Measurements from ENCODE around the gene BCR. TPM values are rescaled to one million over a fixed set of nuclear protein-coding genes. Genes with fewer than 3 reads are reported as not detected.

BCR gene
- total and polyA plus RNA-seq, 2 of the 8 experiments (the other 6 are each of a cell fraction or from before 2014, with no cell fraction given), result 66.7 to 130 TPM

- H3K18ac ChIP-seq (ENCODE audit: extremely low read depth, low read length), result no peak overlapping the region
- no peaks in the 10 kb centered on the region for H3K36me3 ChIP-seq (ENCODE audit: control insufficient read depth in 2 of 4, insufficient read depth in 4 of 4, low read length in 3 of 4)
- H3K4me2 ChIP-seq (ENCODE audit: insufficient read depth in 1 of 2, low read depth in 2 of 2, low read length in 2 of 2), result peak overlapping the region; percentile 51 to 56; a peak in 2 of 4 replicates
- TF ChIP-seq EZH2 (IDR thresholded peaks at IDR 0.05; ENCODE audit: low read depth, low read length, severe bottlenecking), result no peak
- ChIA-PET CTCF (ENCODE audit: partially characterized antibody) (interaction anchor here (0.8 to 5.8 kb wide), 5 partner anchors 11 to 188 kb away, joined by 3 to 49 read pairs (median 6); no protein-coding TSS in a partner anchor), POLR2A (ENCODE audit: partially characterized antibody) (interaction anchor here (1.5 kb wide), 1 partner anchor 13 kb away, joined by 3 read pairs; no protein-coding TSS in a partner anchor)
- FAIRE-seq, result no peak
- no peak overlapping the region for H2BK15ac ChIP-seq (ENCODE audit: low read length)
- H2BK120ac ChIP-seq (replicated peaks; ENCODE audit: low read depth, low read length), result no peak overlapping the region
- H3K79me2 ChIP-seq (ENCODE audit: control insufficient read depth in 1 of 2, insufficient read depth in 2 of 2, low read length in 2 of 2), result no peaks in the 10 kb centered on the region
- no peak overlapping the region for H3K14ac ChIP-seq (ENCODE audit: insufficient read length)
- H4K20me1 ChIP-seq (replicated peaks in 1 of 2; ENCODE audit: control insufficient read depth in 1 of 2, insufficient read depth in 2 of 2, low read length in 2 of 2), result no peaks in the 10 kb centered on the region
- no peak overlapping the region for H3K56ac ChIP-seq (replicated peaks; ENCODE audit: insufficient read length, low read depth, low read length)
- H2BK5ac ChIP-seq (ENCODE audit: low read depth, low read length), result no peak overlapping the region
- H3K4ac ChIP-seq (replicated peaks; ENCODE audit: insufficient read length, low read depth, low read length), result no peak overlapping the region
- H3K23ac ChIP-seq (ENCODE audit: insufficient read length), result no peak overlapping the region
- WGBS, 2 experiments (ENCODE audit: extremely low coverage in 1 of 2, insufficient coverage in 1 of 2, insufficient read length in 1 of 2, insufficient replicate concordance in 2 of 2, low coverage in 1 of 2, low lambda C conversion rate in 2 of 2, missing lambda C conversion rate in 1 of 2), result 94% methylated on average over 4 of the region's 4 CpGs; no CpG with 5 or more reads in 1 of the 2 experiments
- H3K4me1 ChIP-seq (replicated peaks in 1 of 4; ENCODE audit: control insufficient read depth in 3 of 4, insufficient read depth in 4 of 4, low read length in 3 of 4), result peaks cover 0 to 15% (median 5%) of the 10 kb centered on the region in 4 experiments; a peak in 5 of 7 replicates
- no peaks in the 10 kb centered on the region for H3K79me1 ChIP-seq (ENCODE audit: low read depth, low read length)
- H3K27ac ChIP-seq (ENCODE audit: low read depth, low read length), result no peak overlapping the region
- H2BK12ac ChIP-seq (ENCODE audit: low read depth, low read length), result no peak overlapping the region
- no peak for DNase-seq (ENCODE audit: low read depth in 1 of 2, low spot score in 2 of 2)
- no peak overlapping the region for H2AFZ ChIP-seq (ENCODE audit: low read length)
- H4K91ac ChIP-seq (replicated peaks; ENCODE audit: insufficient read length, low read length), result no peak overlapping the region
- H4K8ac ChIP-seq (ENCODE audit: extremely low read depth, insufficient read depth, low read length), result no peak overlapping the region
- no peak overlapping the region for H4K5ac ChIP-seq (ENCODE audit: insufficient read length, low read depth, low read length)
- no peak overlapping the region for H2BK20ac ChIP-seq (ENCODE audit: low read length)
- H3K27me3 ChIP-seq (replicated peaks in 1 of 4; ENCODE audit: control insufficient read depth in 3 of 4, extremely low read depth in 1 of 4, insufficient read depth in 3 of 4, low read length in 3 of 4), result peaks cover 0 to 14% (median 7%) of the 10 kb centered on the region in 4 experiments; a peak in 5 of 7 replicates
- no peaks in the 10 kb centered on the region for H3K9me3 ChIP-seq (ENCODE audit: insufficient read depth in 2 of 2, low read depth in 1 of 2, low read length in 1 of 2)
- no peak overlapping the region for H3K9ac ChIP-seq (replicated peaks in 1 of 4; ENCODE audit: extremely low read depth in 1 of 4, low read depth in 3 of 4, low read length in 3 of 4)
- no peak overlapping the region for H2AK5ac ChIP-seq (ENCODE audit: low read depth, low read length)
- no peak overlapping the region for H3K4me3 ChIP-seq (ENCODE audit: extremely low read depth in 1 of 4, insufficient read depth in 2 of 4, low read depth in 3 of 4, low read length in 4 of 4)
- peaks cover 6% of the 10 kb centered on the region; the same call in 1 of the 2 replicates for H3K23me2 ChIP-seq (ENCODE audit: low read depth, low read length)
Measured at GRCh38 chr22:23144432-23144831, 35.9 kb upstream of the BCR start.

Data from H1 (cell line).